IPS-15b (cell line): ENCODE results near the gene MAG.

Experiments used
- H3K27me3 ChIP-seq: one replicate; pipeline ENCODE4 v1.6.1; 2013; ENCODE audit warnings: low read length; ENCODE audit not compliant: control insufficient read depth, insufficient read depth
- H3K36me3 ChIP-seq: one replicate; pipeline ENCODE4 v1.6.1; 2013; ENCODE audit warnings: low read length; ENCODE audit not compliant: control insufficient read depth, insufficient read depth
- H3K4me1 ChIP-seq: one replicate; pipeline ENCODE4 v1.6.1; 2013; ENCODE audit warnings: mild to moderate bottlenecking, low read length; ENCODE audit not compliant: control insufficient read depth, insufficient read depth
- H3K4me3 ChIP-seq: one replicate; pipeline ENCODE4 v1.5.1; 2013; ENCODE audit warnings: low read depth, low read length
- H3K9ac ChIP-seq: one replicate; pipeline ENCODE4 v1.6.1; 2013; ENCODE audit warnings: low read depth, mild to moderate bottlenecking, low read length
- H3K9me3 ChIP-seq: one replicate; pipeline ENCODE4 v1.6.1; 2013; ENCODE audit warnings: mild to moderate bottlenecking, low read length; ENCODE audit not compliant: control insufficient read depth, insufficient read depth

The MAG gene

DNA sequence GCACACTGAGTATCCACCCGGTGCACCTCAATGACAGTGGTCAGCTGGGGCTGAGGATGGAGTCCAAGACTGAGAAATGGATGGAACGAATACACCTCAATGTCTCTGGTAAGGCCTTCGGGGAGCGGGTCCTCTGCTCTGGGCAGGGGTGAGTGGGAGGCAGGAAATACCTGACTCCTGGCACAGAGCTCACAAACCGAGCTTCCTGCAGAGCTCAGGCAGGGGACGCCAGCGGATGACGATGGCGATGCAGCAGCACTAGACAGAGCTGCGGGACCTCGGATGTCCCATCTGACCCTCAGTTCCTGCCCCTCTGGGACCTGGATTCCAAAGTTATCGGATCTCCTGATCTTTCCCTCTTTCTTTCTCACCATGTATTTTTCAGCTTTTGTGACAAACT is 40.9 kb downstream of the MAG start:
- Histone ChIP-seq H3K4me3 (no peak overlapping the region), H3K27me3 (no peaks in the 10 kb centered on the region), H3K9me3 (no peaks in the 10 kb centered on the region), H3K9ac (no peak overlapping the region), H3K4me1 (no peaks in the 10 kb centered on the region), H3K36me3 (no peaks in the 10 kb centered on the region)

DNA sequence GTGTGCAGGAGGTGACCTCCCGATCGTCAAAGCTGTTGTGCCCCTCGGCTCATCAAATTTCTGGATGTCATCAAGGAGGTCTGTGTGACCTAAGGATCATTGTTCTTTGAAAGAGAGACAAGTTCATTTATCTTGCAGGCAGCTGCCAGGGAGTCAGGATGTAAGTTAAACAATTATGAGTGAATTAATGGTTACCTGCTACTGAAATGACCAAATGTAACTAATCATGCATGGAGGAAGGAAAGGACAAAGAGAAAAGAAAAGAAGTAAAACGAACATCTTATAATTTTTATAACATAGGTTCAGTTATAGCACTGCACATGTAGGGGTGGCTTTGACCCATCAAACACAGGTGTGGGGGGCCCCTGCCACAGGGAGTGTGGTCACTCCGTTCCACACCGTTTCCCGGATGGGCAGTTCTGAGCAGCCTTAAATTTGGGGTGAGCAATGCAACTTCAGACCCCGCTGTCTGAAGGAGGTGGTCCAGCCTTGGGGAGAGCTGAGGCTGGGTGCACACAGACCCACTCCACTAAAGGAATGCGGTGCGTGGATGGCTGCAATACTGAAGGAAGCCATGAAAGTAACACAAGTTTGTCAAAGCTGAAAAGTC is 42.3 kb downstream of the MAG start:
- H3K9ac ChIP-seq = no peak overlapping the region
- H3K27me3 ChIP-seq = no peaks in the 10 kb centered on the region
- H3K4me3 ChIP-seq = no peak overlapping the region
- H3K9me3 ChIP-seq = no peaks in the 10 kb centered on the region
- H3K36me3 ChIP-seq = no peaks in the 10 kb centered on the region
- no peaks in the 10 kb centered on the region for H3K4me1 ChIP-seq

DNA sequence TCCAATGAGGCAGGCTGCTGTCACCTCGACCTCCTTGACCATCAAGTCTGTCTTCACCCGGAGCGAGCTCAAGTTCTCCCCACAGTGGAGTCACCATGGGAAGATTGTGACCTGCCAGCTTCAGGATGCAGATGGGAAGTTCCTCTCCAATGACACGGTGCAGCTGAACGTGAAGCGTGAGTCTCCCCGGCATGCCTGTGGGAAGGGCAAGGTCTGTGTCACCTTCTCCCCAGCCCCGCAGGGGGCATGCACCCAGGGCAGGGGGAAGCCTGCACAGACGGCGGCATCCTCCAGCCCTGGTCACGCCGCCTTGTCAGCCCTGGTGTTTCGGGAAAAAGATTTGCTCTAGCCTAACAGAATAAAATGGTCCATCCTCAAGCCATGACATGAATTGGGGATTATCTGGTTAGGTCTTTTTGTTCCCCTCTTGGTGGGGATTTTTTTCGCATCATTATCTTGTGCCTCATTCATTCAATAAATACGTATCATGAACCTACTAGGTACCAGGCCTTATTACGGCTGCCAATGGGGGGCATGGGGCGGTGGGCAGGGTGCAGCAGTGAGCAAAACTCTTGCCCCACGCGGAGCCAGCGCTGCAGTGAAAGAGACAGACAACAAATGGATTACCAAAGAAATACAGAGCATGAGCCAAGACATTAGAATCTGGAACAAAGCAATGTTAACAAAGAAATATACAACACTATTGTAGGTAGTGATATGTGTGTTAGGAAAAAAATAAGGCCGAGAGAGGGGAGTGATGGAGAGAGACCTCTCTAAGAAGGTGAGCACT is 44.4 kb downstream of the MAG start:
- Histone ChIP-seq H3K27me3 (no peaks in the 10 kb centered on the region), H3K9me3 (no peaks in the 10 kb centered on the region), H3K4me1 (no peaks in the 10 kb centered on the region), H3K4me3 (no peak overlapping the region), H3K36me3 (no peaks in the 10 kb centered on the region), H3K9ac (no peak overlapping the region)

DNA sequence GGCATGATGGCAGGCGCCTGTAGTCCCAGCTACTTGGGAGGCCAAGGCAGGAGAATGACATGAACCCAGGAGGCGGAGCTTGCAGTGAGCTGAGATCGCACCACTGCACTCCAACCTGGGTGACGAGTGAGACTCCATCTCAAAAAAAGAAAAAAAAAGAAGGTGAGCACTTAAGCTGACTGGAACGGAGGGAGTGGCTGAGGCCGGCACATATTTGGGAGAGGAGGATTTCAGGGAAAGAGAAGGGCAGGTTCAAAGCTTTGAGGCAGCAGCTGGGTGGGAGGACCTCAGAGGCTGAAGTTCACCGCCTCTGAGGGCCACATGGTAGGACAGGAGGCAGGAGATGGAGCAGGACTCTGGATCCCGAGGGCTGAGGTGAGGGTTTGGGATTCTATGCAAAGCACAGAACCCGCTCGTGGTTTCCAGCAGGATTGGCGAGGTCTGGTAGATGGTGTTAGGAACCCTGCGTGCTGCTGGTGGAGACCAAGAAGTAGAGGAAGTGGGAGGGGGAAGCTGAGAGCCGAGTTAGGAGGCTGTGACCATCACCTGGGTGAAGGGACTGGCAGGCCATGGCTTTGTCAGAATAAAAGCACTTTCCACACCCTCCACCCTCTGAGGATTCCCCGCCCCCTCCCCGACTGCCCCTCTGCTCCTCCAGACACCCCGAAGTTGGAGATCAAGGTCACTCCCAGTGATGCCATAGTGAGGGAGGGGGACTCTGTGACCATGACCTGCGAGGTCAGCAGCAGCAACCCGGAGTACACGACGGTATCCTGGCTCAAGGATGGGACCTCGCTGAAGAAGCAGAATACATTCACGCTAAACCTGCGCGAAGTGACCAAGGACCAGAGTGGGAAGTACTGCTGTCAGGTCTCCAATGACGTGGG is 45.4 kb downstream of the MAG start:
- Histone ChIP-seq H3K36me3 (no peaks in the 10 kb centered on the region), H3K9me3 (no peaks in the 10 kb centered on the region), H3K9ac (no peak overlapping the region), H3K4me3 (no peak overlapping the region), H3K4me1 (no peaks in the 10 kb centered on the region), H3K27me3 (no peaks in the 10 kb centered on the region)

DNA sequence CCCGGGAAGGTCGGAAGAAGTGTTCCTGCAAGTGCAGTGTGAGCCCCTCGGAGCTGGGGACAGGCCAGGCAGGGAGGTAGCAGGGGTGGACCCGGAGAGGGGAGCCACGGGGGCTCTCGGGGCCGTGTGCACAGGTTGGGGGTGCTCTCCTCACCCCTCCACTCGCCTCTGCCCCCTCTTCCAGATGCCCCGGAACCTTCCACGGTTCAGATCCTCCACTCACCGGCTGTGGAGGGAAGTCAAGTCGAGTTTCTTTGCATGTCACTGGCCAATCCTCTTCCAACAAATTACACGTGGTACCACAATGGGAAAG is 46.0 kb downstream of the MAG start:
- Histone ChIP-seq H3K4me1 (no peaks in the 10 kb centered on the region), H3K36me3 (no peaks in the 10 kb centered on the region), H3K4me3 (no peak overlapping the region), H3K9me3 (no peaks in the 10 kb centered on the region), H3K27me3 (no peaks in the 10 kb centered on the region), H3K9ac (no peak overlapping the region)

DNA sequence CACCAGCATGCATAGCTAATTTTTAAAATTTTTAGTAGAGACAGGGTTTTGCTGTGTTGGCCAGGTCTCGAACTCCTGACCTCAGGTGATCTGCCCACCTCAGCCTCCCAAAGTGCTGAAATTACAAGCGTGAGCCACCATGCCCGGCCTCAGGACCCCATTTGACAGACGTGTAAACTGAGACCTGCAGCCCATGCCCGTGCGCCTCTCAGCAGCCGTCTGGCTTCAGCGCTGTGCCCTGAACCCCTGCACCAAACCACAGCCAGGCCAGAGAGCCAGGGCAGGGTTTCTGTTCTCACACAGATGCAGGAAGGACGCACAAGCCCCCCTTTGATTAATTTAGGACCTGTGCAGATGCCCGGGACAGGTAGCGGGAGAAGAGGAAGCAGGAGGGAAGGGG is 48.5 kb downstream of the MAG start:
- Histone ChIP-seq H3K4me1 (no peaks in the 10 kb centered on the region), H3K9me3 (no peaks in the 10 kb centered on the region), H3K9ac (no peak overlapping the region), H3K4me3 (no peak overlapping the region), H3K36me3 (no peaks in the 10 kb centered on the region), H3K27me3 (no peaks in the 10 kb centered on the region)

DNA sequence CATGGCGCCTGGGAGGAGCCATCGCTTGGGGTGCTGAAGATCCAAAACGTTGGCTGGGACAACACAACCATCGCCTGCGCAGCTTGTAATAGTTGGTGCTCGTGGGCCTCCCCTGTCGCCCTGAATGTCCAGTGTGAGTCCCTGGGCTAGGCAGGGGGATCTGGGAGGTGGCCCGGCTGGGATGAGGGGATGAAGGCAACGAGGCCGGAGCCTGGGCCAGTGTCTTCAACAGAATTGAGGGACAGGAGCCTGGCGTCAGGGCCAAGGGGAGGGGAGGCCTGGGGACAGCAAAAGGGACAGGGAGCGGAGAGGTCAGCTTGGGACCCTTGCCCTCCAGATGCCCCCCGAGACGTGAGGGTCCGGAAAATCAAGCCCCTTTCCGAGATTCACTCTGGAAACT is 49.0 kb downstream of the MAG start:
- H3K9ac ChIP-seq = no peak overlapping the region
- no peaks in the 10 kb centered on the region for H3K36me3 ChIP-seq
- H3K9me3 ChIP-seq = no peaks in the 10 kb centered on the region
- H3K4me1 ChIP-seq = no peaks in the 10 kb centered on the region
- no peak overlapping the region for H3K4me3 ChIP-seq
- no peaks in the 10 kb centered on the region for H3K27me3 ChIP-seq

DNA sequence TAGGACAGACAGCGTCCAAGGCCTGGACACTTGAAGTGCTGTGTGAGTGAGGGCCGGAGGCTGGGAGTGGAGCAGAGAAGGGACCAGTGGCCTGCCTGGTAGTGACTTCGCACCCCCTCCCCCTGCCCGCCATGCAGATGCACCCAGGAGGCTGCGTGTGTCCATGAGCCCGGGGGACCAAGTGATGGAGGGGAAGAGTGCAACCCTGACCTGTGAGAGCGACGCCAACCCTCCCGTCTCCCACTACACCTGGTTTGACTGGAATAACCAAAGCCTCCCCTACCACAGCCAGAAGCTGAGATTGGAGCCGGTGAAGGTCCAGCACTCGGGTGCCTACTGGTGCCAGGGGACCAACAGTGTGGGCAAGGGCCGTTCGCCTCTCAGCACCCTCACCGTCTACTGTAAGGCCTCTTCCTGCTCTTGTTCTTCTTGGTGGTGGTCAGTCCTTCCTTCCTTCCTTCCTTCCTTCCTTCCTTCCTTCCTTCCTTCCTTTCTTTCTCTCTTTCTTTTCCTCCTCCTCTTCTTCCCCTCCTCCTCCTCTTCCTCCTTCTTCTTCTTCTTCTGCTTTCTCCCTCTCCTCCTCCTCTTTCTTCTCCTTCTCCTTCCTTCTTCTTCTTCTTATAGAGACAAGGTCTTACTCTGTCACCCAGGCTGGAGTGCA is 49.7 kb downstream of the MAG start:
- no peaks in the 10 kb centered on the region for H3K4me1 ChIP-seq
- H3K36me3 ChIP-seq = no peaks in the 10 kb centered on the region
- no peaks in the 10 kb centered on the region for H3K9me3 ChIP-seq
- H3K9ac ChIP-seq = no peak overlapping the region
- H3K4me3 ChIP-seq = no peak overlapping the region
- H3K27me3 ChIP-seq = no peaks in the 10 kb centered on the region

DNA sequence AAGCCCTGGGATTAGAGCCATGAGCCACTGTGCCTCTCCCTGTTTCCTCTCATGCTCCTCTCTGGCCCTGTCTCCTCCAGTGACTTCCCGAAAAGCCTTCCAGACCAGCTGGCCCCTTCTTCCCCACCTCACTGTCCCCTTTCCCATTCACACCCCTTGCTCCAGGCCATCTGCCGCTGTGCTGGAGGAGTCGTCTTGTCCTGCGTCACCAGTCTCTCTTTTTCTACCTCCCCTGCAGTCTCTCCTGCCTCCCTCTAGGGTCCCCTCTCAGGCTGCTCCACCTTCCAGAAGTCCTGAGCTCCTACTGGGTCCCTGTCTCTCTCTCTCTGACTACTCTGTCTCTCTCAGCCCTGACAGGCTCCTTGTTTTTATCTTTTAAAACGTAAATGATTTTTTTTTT is 50.5 kb downstream of the MAG start:
- Histone ChIP-seq H3K27me3 (no peaks in the 10 kb centered on the region), H3K9ac (no peak overlapping the region), H3K9me3 (no peaks in the 10 kb centered on the region), H3K4me3 (no peak overlapping the region), H3K36me3 (no peaks in the 10 kb centered on the region), H3K4me1 (no peaks in the 10 kb centered on the region)

DNA sequence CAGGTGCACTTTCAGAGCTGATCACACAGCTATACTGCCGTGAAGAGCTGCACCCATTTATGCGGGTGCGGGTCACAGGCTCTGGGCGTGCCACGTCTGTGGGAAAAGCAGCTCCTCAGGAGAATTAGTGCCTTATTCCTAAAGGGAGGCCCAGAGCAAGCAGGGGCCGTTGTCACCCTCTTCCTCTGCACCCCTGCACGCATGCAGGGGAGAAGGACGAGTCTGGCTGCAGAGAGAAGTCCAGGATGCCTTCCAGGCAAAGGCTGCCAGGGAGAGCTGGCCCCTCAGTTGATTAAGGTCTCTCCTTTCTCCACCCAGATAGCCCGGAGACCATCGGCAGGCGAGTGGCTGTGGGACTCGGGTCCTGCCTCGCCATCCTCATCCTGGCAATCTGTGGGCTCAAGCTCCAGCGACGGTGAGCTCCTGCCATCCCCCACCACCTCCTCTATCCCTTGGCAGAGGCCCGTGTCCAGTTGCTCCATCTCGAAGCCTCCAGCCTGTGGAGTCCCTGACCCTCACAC is 52.6 kb downstream of the MAG start:
- H3K4me1 ChIP-seq = no peaks in the 10 kb centered on the region
- H3K9ac ChIP-seq = no peak overlapping the region
- H3K9me3 ChIP-seq = no peaks in the 10 kb centered on the region
- no peak overlapping the region for H3K4me3 ChIP-seq
- no peaks in the 10 kb centered on the region for H3K36me3 ChIP-seq
- no peaks in the 10 kb centered on the region for H3K27me3 ChIP-seq

DNA sequence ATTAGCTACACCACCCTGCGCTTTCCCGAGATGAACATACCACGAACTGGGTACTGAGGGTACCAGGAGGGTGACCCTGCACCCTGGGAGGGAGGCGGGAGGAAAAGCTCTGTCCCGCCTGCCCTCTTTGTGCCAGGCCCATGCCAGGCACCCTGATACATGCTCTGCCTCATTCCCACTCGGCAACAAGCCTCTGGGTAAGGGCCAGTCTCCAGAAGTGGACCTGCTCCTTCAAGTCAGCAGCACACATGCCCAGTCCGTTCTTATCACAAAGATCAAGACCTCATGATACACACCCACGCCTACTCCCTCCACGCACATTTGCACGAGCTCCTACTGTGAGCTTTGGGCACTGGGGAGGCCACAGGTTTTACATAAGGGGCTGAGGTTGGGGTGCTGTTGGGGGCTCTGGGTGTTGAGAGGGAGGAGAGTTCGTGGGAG is 53.7 kb downstream of the MAG start:
- no peak overlapping the region for H3K4me3 ChIP-seq
- H3K4me1 ChIP-seq = no peaks in the 10 kb centered on the region
- H3K27me3 ChIP-seq = no peaks in the 10 kb centered on the region
- no peaks in the 10 kb centered on the region for H3K9me3 ChIP-seq
- H3K36me3 ChIP-seq = no peaks in the 10 kb centered on the region
- H3K9ac ChIP-seq = no peak overlapping the region
